Lower leg skin (tissue), 4 donors: ENCODE data around the gene SEC14L1. TPM values are rescaled to one million over a fixed set of nuclear protein-coding genes. Genes with fewer than 3 reads are reported as not detected.

Experiments
- DNase-seq, 2 donors: peaks; one replicate each; pipeline ENCODE4 v3.0.0-alpha.2; 2019; ENCODE audit warnings: low spot score in 2 of 2
- H3K4me3 ChIP-seq: fragments of 200-600 bp; sonication (generic); 2 replicates; pipeline ENCODE4 v1.5.1; 2017; ENCODE audit warnings: mild to moderate bottlenecking, low read depth; ENCODE audit not compliant: poor library complexity, severe bottlenecking
- POLR2A ChIP-seq, 2 donors: fragments of 450-650 bp; IDR thresholded peaks; one replicate each; pipeline ENCODE4 v1.6.1; 2016 to 2017; ENCODE audit warnings: antibody characterized with exemption in 2 of 2, mild to moderate bottlenecking in 1 of 2, moderate library complexity in 1 of 2
- WGBS, 2 donors: methylation state at CpG; one replicate each; pipeline ENCODE4 v1.1.5; 2018; 5-methylcytosine and 5-hydroxymethylcytosine counted together
- intact Hi-C: fragments of 100-400 bp; cut with DNase I; formaldehyde crosslinking; loops from one replicate; pipeline ENCODE4 v1.15.0; 2023; ENCODE audit warnings: low total_unique reads
- total RNA-seq, 4 donors: library from RNA; depleted of rRNA; stranded (reverse); fragments of >200 nt; gene quantifications; one replicate each; pipeline ENCODE4 v1.1.0, GENCODE V29; 2016
- TF ChIP-seq, protein P1 (sequence below), 3 donors: fragments of 450-650 bp; IDR thresholded peaks; one replicate each; pipeline ENCODE4 v1.5.1; 2016; ENCODE audit warnings: antibody characterized with exemption in 3 of 3, mild to moderate bottlenecking in 3 of 3, moderate library complexity in 2 of 3

The SEC14L1 gene
- total RNA-seq, 4 donors from 2014 or later, result 19.1 to 59.5 (median 46.3) TPM

- 50 to 56% methylated on average over 6 of the region's 6 CpGs for WGBS, 2 donors
- no peak for DNase-seq
- H3K4me3 ChIP-seq, result no peak overlapping the region
- intact Hi-C loops, result no loop called here
- TF ChIP-seq, protein P1, sequence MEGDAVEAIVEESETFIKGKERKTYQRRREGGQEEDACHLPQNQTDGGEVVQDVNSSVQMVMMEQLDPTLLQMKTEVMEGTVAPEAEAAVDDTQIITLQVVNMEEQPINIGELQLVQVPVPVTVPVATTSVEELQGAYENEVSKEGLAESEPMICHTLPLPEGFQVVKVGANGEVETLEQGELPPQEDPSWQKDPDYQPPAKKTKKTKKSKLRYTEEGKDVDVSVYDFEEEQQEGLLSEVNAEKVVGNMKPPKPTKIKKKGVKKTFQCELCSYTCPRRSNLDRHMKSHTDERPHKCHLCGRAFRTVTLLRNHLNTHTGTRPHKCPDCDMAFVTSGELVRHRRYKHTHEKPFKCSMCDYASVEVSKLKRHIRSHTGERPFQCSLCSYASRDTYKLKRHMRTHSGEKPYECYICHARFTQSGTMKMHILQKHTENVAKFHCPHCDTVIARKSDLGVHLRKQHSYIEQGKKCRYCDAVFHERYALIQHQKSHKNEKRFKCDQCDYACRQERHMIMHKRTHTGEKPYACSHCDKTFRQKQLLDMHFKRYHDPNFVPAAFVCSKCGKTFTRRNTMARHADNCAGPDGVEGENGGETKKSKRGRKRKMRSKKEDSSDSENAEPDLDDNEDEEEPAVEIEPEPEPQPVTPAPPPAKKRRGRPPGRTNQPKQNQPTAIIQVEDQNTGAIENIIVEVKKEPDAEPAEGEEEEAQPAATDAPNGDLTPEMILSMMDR (IDR thresholded peaks at IDR 0.05), result no peak
- no peak for TF ChIP-seq POLR2A (IDR thresholded peaks at IDR 0.05)
These were observed 19.5 kb downstream of the SEC14L1 start for GRCh38 chr17:77160091-77160874.

DNA sequence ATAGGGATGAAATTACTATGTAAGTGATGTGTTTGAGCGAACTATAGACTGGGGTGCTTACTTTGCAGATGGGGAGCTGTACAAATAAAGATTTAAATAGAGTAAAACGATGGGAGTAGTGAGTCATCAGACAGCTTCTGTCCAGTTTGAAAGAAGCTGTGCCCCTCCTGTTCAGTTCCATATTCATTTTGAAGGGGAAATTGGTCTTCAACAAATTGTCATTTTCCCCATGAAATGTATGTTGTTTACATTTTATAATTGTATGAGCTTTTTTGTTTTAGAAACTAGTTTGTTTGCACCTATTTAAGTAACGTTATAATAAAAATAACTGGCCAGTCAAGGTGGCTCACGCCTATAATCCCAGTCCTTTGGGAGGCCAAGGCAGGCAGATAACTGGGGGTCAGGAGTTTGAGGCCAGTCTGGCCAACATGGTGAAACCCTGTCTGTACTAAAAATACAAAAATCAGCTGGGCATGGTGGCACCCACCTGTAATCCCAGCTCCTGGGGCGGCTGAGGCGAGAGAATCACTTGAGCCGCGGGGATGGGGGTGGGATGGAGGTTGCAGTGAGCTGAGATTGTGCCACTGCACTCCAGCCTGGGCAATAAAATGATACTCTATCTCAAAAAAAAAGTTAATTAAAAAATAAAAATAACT is 20.2 kb downstream of the SEC14L1 start:
- TF ChIP-seq, protein P1 (IDR thresholded peaks at IDR 0.05), result no peak
- no peak for TF ChIP-seq POLR2A (IDR thresholded peaks at IDR 0.05)
- no peak for DNase-seq
- H3K4me3 ChIP-seq, result no peak overlapping the region
- 80 to 87% methylated on average over 8 of the region's 8 CpGs for WGBS, 2 donors
- intact Hi-C loops, result no loop called here

DNA sequence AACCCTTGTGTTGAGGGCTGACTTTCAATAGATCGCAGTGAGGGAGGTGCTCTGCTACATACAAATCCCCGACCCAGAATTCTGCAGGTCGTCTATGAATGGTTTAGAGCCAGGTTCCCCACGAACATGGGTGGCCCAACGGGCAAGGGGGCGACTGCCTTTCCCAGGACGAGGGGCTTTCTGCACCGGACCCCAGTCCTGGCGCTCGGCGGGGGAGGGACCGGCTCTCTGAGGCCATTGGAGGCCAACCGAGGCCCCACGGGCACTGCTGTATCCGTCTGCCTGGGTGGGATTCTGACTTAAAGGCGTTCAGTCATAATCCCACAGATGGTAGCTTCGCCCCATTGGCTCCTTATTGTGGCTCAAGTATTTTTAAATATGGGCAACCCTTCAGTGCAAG is 21.2 kb downstream of the SEC14L1 start:
- no peak for TF ChIP-seq POLR2A (IDR thresholded peaks at IDR 0.05)
- TF ChIP-seq, protein P1 (IDR thresholded peaks at IDR 0.05), result no peak
- H3K4me3 ChIP-seq, result no peak overlapping the region
- intact Hi-C loops, result no loop called here
- no peak for DNase-seq
- WGBS, 2 donors, result 91 to 93% methylated on average over 17 of the region's 17 CpGs

DNA sequence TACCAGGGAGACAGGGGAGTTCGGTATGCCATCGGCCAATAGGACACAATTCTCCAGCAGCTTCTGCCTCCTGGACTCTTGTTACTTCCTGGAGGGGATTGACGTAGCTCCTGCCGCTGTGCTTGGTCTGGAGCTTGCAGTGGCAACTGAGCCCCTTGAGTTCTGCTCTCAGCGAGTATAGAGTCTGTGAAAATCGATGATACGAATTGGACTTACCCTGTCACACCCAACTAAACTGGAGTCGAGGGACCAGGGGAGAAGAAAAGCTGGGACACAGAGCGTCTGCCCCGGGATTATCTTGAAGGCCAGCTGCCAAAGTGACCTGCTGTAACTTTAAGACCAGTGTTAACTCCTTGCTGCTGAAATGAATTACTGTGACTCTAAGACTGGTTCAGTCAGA is 22.2 kb downstream of the SEC14L1 start:
- no peak for TF ChIP-seq POLR2A (IDR thresholded peaks at IDR 0.05)
- TF ChIP-seq, protein P1 (IDR thresholded peaks at IDR 0.05), result no peak
- WGBS, 2 donors, result 60 to 64% methylated on average over 10 of the region's 10 CpGs
- no peak overlapping the region for H3K4me3 ChIP-seq

DNA sequence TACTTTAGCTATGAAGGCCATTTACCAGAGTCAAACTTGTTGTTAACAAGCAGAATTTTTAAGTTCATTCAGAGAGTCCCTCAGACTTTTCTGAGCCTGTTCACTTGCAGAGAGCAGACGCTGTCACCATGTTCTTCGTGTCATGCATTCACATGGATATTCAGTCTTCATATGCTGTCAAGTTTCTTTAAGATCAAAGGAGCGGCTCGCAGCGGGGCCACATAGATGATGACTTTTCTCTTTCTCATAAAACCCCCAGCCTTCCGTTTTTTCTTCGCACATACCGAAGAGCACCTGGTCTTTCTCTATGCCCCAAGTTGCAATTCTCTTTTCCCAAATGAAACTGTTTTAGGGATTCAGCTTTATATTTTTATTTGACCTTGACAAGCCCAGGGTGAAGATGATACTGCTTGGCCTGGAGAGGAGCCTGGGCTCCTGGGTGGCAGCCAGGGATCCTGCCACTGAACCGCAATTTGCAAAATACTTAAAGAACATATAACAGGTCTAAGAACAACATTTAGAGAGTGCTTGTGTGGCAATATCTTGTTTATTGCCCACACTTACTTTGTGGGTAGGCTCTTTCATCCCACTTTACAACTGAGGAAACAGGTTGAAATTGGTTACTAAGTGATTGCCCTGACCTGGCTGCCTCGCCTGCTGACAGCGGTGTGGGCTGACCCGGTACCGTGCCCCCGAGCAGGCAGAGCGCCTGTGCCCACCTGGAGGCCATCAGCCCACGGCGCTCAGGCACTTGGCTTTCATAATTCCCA is 22.9 kb downstream of the SEC14L1 start:
- WGBS, 2 donors, result 85 to 87% methylated on average over 17 of the region's 17 CpGs
- no peak for DNase-seq
- no peak overlapping the region for H3K4me3 ChIP-seq
- intact Hi-C loops, result no loop called here
- TF ChIP-seq, protein P1 (IDR thresholded peaks at IDR 0.05), result no peak
- TF ChIP-seq POLR2A (IDR thresholded peaks at IDR 0.05), result no peak

More for the DNA sequence above, 22.2 kb downstream of the SEC14L1 start:
- DNase-seq, result no peak
- intact Hi-C loops, result no loop called here
